Stimulated activated naive CD4-positive, alpha-beta T cell (primary cell): Measurements from ENCODE around the gene PRKAR1B.

ENCODE experiments used
- DNase-seq, 6 experiments: peaks; one replicate each; lab custom pipeline; 2025; lab: John Stamatoyannopoulos, UW

PRKAR1B gene

DNA sequence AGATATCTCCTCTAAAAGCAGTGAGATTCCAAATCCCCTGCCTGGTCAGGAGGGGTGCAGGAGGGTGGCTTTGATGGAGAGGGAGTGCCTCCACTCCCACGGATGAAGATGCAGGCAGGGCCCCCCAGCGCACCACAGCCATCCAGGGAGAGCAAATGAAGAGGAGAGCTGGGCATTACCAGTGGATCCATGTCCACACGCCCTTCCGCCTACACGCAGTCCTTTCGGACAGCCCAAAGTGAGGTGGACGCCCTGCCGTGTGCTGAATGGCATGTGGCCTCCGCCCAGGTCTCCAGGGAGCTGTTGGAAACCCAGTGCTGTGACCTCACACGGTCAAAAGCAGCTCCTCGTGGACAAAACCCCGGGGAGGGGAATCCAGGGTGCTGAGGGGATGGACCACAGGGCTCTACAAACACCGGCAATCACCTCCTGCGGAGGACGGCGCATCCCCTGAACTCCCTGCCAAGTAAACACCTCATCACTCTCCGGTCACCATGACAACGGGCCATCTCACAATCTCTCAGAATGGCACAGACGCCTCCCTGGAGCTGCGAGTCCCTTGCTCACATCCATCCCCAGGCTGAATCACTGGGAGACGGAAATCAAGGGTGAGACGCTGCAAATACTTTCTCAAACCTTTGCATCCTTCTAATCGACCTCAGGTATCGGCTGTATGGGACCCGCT, 35.6 kb downstream of the PRKAR1B start:
- DNase-seq: no peak

DNA sequence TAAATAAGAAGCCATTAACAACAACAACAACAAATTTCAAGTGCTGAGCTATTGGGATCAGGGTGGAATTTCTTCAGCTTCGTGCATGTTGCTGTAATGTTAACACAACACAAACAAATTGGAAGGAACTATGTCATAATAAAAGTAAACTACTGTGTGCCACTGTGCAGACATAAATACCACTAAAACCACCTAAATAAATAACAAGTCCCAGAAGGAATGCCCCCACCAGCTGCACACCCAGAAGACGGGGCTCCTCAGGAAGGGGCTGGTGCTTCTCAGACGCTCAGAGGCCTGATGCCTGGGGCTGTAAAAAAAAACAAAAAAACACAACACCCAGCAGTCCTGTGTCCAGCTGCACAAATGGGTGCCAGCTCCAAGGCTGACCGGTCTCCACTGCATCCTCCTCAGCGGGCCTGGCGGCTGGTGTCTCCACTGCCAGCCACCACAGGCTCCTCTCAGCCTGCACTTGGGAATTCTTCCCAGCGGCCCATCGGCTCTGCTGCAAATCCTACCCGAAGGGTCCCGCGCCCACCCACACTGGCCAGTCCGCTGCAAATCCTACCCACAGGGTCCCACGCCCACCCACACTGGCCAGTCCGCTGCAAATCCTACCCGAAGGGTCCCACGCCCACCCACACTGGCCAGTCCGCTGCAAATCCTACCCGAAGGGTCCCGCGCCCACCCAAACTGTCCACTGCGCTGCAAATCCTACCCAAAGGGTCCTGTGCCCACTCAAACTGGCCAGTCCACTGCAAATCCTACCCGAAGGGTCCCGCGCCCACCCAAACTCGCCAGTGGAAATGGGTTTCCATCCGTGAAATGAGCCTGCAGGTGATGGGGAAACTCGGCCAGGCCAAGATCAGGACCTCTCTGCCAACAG, 36.4 kb downstream of the PRKAR1B start:
- DNase-seq: no peak

DNA sequence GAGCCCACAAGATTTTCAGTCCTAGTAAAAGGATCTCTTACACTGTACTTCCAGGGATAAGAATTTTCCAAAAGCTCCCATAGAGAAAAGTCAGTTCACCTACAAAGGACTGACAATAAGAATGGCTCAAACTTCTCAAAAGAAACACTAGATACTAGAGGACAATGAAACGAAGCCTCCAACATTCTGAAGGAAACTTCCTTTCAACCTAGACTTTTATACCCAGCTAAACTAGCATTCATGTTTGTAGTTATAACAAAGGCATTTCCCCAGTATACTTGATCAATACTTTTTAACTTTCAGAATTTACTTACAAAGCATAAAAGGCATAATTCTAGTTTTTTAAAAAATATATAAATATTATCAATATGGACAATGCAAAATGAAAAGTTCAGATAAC, 41.5 kb downstream of the PRKAR1B start:
- no peak for DNase-seq

DNA sequence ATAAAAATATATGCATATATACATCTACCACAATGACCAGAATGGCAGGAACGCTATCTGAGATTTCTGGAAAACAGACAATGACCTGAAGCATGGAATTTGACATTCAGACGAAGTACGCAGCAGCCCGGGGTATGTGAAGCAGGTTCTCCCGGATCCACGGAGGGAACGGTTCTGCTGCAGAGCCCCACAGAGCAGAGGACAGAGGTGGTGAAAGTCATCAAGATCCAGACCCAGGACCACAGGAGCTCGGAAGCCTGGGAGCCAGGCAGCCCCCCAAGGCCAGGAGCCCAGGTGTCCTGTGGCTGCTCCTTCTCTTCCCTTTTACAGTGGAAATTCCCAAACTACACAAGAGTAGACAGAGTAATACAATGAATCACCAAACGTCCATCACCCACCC, 42.7 kb downstream of the PRKAR1B start:
- no peak for DNase-seq

DNA sequence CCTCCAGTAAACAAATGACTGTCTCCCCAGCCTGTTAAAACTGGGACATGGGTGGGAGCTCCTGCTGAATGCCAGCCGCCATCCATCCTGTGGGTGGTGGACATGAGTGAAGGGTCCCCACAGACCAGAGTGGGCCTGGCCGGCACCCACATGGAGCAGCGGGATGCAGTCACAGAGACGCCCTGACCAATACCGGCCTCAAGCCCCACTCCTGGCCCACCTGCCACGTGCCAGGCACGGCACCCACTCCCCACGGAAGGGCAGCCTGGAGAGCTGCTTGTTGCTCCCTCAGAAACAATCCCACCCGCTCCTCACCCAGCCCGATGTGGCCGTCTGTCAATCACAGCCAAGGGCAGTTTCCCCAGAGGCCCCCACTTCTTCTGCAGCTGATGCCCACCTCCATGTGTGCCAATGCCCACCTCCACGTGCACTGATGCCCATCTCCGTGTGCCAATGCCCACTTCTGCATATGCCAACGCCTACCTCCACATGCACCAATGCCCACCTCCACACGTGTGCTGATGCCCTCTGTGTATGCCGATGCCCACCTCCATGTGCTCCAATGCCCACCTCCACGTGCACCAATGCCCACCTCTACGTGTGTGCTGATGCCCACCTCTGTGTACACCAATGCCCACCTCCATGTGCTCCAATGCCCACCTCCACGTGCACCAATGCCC, 43.4 kb downstream of the PRKAR1B start:
- DNase-seq: no peak

DNA sequence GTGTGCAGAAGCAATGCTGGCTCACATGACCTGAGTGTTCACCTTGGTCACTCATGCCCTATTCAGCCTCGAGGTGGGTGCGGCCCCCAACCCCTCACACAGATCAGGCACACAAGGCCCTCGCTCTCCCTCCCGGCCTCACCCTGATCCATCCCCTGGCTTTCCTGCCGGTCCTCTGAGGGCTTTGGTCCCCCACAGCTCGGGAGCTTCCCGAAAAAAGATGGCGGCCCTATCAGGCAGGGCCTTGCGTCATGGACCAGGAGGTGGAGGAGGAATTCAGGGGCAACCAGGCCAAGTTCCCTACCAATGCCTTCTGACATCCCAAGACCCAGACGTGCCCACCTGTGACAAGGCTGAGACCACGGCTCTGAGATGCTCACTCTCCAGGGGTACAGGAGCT, 44.3 kb downstream of the PRKAR1B start:
- DNase-seq: no peak

DNA sequence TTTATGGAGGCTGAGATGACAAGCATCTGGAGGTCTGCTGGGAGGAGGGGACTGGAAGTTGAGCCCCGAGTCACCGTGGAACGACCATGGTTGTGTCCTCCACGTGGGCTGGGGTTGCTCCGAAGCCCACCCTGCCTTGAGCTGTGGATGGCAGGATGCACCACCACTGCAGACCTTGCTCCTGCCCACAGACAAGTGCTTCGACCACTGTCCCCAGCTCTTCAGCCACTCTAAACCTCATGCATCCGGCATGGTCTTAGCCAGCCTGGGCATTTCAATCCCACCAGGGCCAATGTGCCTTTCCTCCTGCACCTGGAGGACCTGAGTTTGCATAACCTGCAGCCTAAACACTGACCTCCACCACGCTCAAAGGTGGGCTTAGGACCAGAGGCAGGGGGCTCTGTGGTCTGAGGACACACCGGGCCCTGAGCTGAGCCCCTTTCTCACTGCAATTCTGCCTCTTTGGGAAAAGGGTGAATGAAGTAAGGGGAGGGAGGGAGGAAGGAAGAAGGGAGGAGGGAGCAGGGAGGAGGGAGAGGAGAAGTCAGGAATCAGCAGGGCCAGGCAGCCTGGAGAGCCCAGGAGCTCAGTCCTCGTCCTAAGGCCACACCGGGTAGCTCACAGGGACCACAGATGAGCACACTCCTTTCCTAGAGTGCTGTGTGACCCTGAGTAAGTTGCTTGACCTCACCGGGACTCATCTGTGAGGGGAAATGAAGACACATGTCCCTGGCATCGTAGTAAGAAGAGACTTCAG, 45.4 kb downstream of the PRKAR1B start:
- DNase-seq: no peak

DNA sequence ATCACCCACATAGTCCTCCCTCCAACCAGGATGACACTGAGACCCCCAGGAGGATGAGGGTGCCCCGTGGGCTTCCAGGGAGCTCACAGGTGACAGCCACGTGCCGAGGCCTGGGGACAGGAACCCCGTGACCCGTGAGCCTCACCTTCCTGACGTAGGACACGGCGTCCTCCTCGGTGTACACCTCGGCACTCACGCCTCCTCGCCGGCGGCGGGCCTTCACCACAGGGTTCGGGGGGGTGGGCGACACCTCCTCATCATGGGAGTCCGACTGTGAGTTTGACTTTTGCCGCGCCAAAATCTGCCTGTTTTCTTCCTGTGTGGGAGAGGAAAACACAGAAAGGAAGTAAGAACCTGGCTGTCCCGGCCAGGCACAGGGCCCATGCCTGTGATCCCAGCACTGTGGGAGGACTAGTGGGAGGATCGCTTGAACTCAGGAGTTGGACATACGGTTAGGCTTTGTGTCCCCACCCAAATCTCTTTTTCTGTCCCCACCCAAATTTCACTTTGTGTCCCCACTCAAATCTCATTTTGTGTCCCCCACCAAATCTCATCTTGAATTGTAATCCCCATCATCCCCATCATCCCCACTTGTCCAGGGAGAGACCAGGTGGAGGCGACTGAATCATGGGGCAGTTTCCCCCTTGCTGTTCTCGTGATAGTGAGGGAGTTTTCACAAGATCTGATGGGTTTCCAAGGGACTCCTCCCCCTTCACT, 46.5 kb downstream of the PRKAR1B start:
- no peak for DNase-seq

DNA sequence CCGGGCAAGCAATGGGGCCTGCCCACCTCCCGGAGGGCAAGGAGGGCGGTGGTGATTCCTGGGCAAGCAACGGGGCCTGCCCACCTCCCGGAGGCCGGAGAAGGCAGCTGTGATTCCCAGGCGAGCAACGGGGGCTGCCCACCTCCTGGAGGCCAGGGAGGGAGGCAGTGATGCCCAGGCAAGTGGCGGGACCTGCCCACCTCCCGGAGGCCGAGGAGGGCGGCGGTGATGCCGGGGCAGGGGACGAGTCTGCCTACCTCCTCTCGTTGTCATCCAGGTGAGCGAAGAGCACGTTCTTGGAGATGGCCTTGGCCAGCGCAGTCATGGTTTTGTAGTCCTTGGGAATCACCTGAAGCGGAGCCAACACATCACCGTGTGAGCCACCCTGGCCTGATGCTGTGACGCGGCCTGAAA, 50.1 kb downstream of the PRKAR1B start:
- no peak for DNase-seq

DNA sequence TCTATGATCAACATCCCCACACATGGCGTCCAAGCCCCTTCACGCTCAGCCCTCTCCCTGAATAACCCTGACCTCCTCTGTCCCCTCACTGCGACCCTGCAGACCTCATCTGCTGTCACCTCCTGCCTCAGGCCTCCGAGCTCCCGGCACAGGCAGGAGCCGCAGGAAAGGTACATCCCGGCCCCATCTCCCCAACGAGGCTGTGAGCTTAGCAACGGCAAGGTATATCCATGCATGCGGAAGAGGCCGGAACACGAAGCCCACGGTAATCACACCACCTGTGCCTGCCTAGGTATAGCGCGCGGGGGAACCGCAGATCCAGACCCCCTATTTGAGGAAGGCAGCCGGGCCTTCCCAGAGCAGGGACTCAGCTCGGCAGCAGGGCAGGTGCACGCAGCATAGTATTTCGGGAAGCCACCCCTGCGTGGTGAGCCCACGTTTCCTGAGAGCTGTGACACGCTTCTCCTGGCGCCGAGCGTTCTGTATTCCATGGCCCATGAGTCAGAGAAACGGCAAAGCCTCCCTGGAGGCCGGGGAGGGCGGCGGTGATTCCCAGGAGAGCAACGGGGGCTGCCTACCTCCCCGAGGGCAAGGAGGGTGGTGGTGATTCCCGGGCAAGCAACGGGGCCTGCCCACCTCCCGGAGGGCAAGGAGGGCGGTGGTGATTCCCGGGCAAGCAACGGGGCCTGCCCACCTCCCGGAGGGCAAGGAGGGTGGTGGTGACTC, 50.7 kb downstream of the PRKAR1B start:
- DNase-seq: no peak

DNA sequence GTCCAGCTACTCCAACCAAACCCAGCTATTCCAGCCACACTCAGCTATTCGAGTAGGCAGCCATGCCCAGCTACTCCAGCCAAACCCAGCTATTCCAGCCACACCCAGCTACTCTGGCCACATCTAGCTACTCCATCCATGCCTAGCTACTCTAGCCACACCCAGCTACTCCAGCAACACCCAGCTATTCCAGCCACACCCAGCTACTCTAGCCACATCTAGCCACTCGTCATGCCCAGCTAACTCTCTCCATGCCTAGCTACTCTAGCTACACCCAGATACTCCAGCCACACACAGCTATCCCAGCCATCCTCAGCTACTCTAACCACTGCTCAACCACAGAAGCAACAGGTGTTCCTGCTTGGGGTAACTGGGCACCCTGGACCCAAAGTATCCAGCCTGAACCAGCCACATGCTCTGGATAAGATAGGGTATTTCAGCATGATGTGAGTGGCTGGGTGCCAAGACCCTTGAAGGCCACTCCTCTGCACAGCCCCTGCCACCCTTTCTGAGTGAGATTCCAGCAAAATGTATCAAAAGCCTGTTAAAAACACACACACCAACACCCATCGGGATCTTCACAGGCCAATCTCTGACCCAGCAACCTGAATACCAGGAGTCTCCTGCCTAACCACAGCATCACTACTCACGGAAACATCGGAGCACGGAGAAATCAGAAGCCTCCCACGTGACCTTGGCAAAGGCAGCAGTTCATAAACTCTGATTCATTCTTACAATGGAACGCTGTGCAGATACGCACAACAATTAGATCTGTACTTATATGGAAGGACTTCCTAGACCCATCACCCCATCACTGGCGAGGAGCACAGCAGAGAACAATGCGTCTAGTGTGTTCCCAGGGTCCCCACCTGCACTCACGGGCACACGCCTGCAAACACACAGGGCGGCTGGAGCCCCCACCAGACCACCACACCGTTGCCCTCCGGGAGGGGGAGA, 52.3 kb downstream of the PRKAR1B start:
- DNase-seq: no peak

DNA sequence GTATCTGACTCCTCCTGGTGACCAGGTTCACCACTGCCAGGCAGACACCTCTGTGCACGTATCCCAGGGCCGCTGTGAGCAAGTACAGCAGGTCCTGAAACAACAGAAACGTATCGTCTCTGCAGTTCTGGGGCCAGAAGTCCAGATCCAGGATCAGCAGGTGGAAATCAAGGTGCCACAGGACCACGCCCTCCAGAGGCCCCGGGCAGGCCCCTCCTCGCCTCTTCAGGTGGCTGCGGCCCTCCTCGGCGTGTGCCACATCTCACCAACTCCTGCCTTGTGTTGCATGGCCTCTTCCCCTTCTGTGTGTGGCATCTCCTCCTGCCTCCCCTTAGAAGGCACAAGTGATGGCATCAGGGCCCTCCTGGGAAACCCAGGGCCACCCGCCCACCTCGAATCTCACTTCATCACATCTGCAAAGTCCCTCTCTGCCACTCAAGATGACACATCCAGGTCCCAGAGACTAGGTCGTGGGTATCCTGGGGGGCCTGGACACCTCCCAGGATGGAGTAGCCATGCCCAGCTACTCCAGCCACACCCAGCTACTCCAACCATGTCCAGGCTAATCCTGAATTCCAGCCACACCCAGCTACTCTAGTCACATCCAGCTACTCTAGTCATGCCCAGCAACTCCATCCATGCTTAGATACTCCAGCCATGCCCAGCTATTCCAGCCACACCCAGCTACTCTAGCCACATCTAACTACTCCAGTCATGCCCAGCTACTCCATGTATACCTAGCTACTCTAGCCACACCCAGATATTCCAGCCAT, 53.2 kb downstream of the PRKAR1B start:
- DNase-seq: no peak

DNA sequence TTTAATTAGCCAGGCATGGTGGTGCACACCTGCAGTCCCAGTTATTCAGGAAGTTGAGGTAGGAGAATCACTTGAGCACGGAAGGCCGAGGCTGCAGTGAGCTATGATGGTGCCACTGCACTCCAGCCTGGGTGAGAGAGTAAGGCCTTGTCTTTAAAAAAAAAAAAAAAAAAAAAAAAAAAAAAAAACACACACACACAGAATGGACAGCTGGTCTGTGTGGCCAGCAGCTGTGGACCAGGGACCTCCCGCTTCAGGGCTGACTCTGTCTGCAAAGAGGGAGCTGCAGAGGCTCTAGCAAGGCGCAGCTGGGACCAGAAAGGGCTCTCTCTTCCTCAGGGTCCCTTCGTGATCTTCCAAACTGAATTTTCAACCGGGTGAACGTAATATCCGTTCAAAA, 54.2 kb downstream of the PRKAR1B start:
- DNase-seq: no peak

DNA sequence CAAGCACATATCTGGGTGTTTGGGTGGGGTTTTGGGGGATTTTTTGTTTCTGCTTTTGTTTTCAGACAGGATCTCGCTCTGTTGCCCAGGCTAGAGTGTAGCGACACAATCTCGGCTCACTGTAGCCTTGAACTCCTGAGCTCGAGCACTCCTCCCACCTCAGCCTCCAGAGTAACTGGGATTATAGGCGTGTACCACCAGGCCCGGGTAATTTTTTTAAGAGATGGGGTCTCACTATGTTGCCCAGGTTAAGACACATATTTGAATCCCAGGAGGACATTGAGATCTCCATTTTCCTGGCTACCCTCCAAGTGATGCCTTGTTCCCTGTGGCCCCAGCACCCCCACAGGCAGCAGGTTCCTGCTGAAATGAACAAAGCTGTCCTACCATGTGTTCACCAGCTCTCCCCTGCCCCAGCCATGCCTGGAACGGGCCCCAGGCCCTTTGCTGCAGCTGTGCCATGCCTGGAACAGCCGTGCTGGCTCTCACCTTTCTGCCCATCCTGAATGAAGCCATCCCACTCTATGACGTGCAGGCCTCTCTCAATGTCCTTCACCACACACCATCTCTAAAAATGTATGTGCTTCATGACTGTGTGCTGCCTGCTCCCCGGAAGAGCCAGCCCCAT, 55.6 kb downstream of the PRKAR1B start:
- no peak for DNase-seq

DNA sequence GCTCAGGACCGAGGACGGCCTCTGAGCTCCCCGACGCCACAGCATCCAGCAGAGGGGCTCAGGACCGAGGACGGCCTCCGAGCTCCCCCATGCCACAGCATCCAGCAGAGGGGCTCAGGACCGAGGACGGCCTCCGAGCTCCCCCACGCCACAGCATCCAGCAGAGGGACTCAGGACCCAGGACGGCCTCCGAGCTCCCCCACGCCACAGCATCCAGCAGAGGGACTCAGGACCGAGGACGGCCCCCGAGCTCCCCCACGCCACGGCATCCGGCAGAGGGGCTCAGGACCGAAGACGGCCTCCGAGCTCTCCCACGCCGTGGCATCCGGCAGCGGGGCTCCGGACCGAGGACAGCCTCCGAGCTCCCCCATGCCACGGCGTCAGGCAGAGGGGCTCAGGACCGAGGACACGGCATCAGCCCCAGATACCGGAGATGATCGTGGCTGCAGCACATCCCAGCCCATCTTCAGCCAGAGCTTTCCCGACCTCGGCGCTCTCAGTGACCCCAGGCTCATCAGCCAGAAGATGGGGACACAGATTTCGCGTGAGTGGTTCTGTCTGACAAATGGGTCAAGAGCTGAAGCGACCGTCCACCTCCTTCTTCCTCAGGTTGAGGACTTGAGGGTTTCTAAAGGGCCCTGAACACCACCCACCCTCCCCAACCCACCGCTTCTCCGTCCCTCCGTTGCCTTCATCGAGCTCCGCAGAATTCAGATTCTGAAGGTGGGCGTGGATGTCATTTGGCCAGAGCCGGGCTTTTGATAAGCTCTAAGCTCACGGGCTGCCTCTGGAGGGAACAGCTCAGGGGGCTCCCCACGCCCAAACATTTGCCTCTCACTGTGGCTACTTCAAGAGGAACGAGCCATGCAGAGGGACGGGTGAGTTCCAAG, 56.3 kb downstream of the PRKAR1B start:
- no peak for DNase-seq

DNA sequence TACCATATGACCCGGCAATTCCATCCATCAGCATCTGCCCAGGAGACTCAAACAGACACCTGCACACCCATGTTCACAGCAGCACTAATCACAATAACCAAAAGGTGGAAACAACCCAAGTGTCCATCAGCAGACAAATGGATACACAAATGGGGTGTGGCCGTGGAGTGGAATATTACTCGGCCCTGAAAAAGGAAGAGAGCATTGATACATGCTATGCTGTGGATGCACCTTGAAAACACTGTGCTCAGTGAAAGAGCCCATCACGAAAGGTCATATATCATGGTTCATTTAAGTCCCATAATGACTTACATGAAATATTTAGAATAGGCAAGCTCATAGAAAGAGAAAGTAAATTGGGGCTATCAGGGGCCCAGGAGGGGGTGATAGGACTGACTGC, 58.1 kb downstream of the PRKAR1B start:
- DNase-seq: no peak
